ENCODE results near the gene CELSR2. TPM values are rescaled to one million over a fixed set of nuclear protein-coding genes. Genes with fewer than 3 reads are reported as not detected.

Gene CELSR2
- total and polyA plus RNA-seq, 2 of the 8 experiments (the other 6 are each of a cell fraction or from before 2014, with no cell fraction given), result 12.0 to 27.7 TPM

- no peak for TF ChIP-seq CHD7 (IDR thresholded peaks at IDR 0.05; ENCODE audit: insufficient replicate concordance, low read length)
- TF ChIP-seq GABPA (IDR thresholded peaks at IDR 0.05; ENCODE audit: borderline replicate concordance, insufficient read depth, low read length), result no peak
- no peak for TF ChIP-seq EP300 (IDR thresholded peaks at IDR 0.05; ENCODE audit: borderline replicate concordance in 1 of 2, low read depth in 2 of 2, low read length in 2 of 2)
- TF ChIP-seq RFX5 (IDR thresholded peaks at IDR 0.05; ENCODE audit: borderline replicate concordance, low read depth, low read length), result no peak
- TF ChIP-seq BRCA1 (IDR thresholded peaks at IDR 0.05; ENCODE audit: low read depth, low read length), result no peak
- TF ChIP-seq PHF8 (conservative IDR thresholded peaks at IDR 0.05; ENCODE audit: low read depth, low read length), result no peak
- TF ChIP-seq ATF3 (IDR thresholded peaks at IDR 0.05; ENCODE audit: insufficient read depth, low read depth, low read length), result no peak
- TF ChIP-seq NANOG (IDR thresholded peaks at IDR 0.05; ENCODE audit: insufficient read depth, low read depth, low read length, poor library complexity, severe bottlenecking), result no peak
Observed at GRCh38 chr1:109251277-109252166, 2.2 kb downstream of the CELSR2 start (continued).

Data from H1 (cell line).